Retinal pigment epithelial cell (primary cell): Measurements from ENCODE around the gene TRIM49D1.
"Not testable (repeated sequence)": the region's sequence is repeated elsewhere in the genome, so short reads cannot be mapped to it uniquely, and the experiment has no call there.

ENCODE experiments used
- DNase-seq: peaks from one replicate; pipeline ENCODE4 v3.0.0-alpha.2; 2010; ENCODE audit warnings: low read depth
- H3K4me3 ChIP-seq: 2 replicates; pipeline ENCODE4 v1.5.1; 2011; ENCODE audit warnings: mild to moderate bottlenecking, low read length, control low read depth, moderate library complexity
- CTCF ChIP-seq: conservative IDR thresholded peaks from 2 replicates; pipeline ENCODE4 v1.5.1; 2011; ENCODE audit warnings: low read depth, low read length, control low read depth, inconsistent platforms

Gene TRIM49D1

GRCh38 chr11:89922195-89922660 lies at the start of gene TRIM49D1:
TRIM49D1 (minus strand) TSS chr11:89922245; CDS start chr11:89917710, 4,535 bp downstream.
- no peak for DNase-seq
- H3K4me3 ChIP-seq: no peak within 1 kb of the TSS
- TF ChIP-seq CTCF: no peak

GRCh38 chr11:89965737-89966136 lies 43.7 kb upstream of the TRIM49D1 start, which contains the start of gene TRIM64:
TRIM64 (plus strand) TSS chr11:89966037; CDS start chr11:89968504, 2,467 bp downstream.
- DNase-seq, H3K4me3 ChIP-seq: not testable (repeated sequence)

GRCh38 chr11:89960833-89961232 lies 38.8 kb upstream of the TRIM49D1 start:
- H3K4me3 ChIP-seq, DNase-seq: not testable (repeated sequence)

GRCh38 chr11:89923764-89924163 lies 1.7 kb upstream of the TRIM49D1 start, which contains the start of gene TRIM49D2:
TRIM49D2 (plus strand) TSS chr11:89924064; CDS start chr11:89926762, 2,698 bp downstream.
- DNase-seq, H3K4me3 ChIP-seq: not testable (repeated sequence)

GRCh38 chr11:89900809-89901208 lies 21.2 kb downstream of the TRIM49D1 start:
- DNase-seq, H3K4me3 ChIP-seq: not testable (repeated sequence)

GRCh38 chr11:89893245-89893644 lies 28.8 kb downstream of the TRIM49D1 start:
- DNase-seq, H3K4me3 ChIP-seq: not testable (repeated sequence)

- H3K4me3 ChIP-seq, DNase-seq: not testable (repeated sequence)
Measured at GRCh38 chr11:89877511-89877910, 44.5 kb downstream of the TRIM49D1 start.

- not testable (repeated sequence) for DNase-seq, H3K4me3 ChIP-seq
Measured at GRCh38 chr11:89872588-89872987, 49.5 kb downstream of the TRIM49D1 start.

GRCh38 chr11:89865223-89865622 lies 56.8 kb downstream of the TRIM49D1 start:
- not testable (repeated sequence) for DNase-seq, H3K4me3 ChIP-seq

GRCh38 chr11:89863906-89864704 lies 57.9 kb downstream of the TRIM49D1 start:
- H3K4me3 ChIP-seq, DNase-seq: not testable (repeated sequence)
